Thoracic aorta (tissue), 2 donors: Measurements from ENCODE around the gene HOXA4. TPM values are rescaled to one million over a fixed set of nuclear protein-coding genes. Genes with fewer than 3 reads are reported as not detected.

ENCODE experiments used
- ATAC-seq: fragments of 150-250 bp; one replicate; pipeline ENCODE4 v1.8.0; 2017; ENCODE audit warnings: low read depth; ENCODE audit not compliant: insufficient number of reproducible peaks, low FRiP score
- DNase-seq: peaks from one replicate; pipeline ENCODE4 v3.0.0-alpha.2; 2020; ENCODE audit warnings: low spot score
- H3K27ac ChIP-seq, 2 donors: fragments of 200-600 bp; sonication (generic); 1 replicate in 1 of 2; 2 replicates in 1 of 2; pipeline ENCODE4 v1.5.1; 2016; ENCODE audit warnings: mild to moderate bottlenecking in 2 of 2, moderate library complexity in 2 of 2
- H3K27me3 ChIP-seq: fragments of 200-600 bp; sonication (generic); replicated peaks from 2 replicates; pipeline ENCODE4 v1.6.0; 2016; ENCODE audit warnings: mild to moderate bottlenecking; ENCODE audit not compliant: insufficient read depth
- H3K36me3 ChIP-seq: fragments of 200-600 bp; sonication (generic); one replicate; pipeline ENCODE4 v1.5.1; 2016
- H3K4me1 ChIP-seq, 2 donors: fragments of 200-600 bp; sonication (generic); 1 replicate in 1 of 2; 2 replicates in 1 of 2; pipeline versions ENCODE4 v1.5.1 to v1.6.0; 2016; ENCODE audit warnings: low read depth in 2 of 2, mild to moderate bottlenecking in 1 of 2; ENCODE audit not compliant: control insufficient read depth in 1 of 2
- H3K4me3 ChIP-seq: fragments of 200-600 bp; sonication (generic); 2 replicates; pipeline ENCODE4 v1.5.1; 2016; ENCODE audit warnings: mild to moderate bottlenecking
- H3K9me3 ChIP-seq: fragments of 200-600 bp; sonication (generic); 2 replicates; pipeline ENCODE4 v1.5.1; 2016
- total RNA-seq, 2 donors: library from RNA; depleted of rRNA; stranded (reverse); fragments of >200 nt; gene quantifications; one replicate each; pipeline versions ENCODE4 v1.1.0 to v1.2.3, GENCODE V29; 2016
- TF ChIP-seq, protein P1 (sequence below): fragments of 200-600 bp; sonication (generic); IDR thresholded peaks from one replicate; pipeline ENCODE4 v1.5.1; 2019; ENCODE audit warnings: antibody characterized with exemption

Gene HOXA4
- total RNA-seq, 2 donors from 2014 or later: 3.7 to 6.1 TPM

GRCh38 chr7:27093184-27093895, 37.2 kb downstream of the HOXA4 start:
- Histone ChIP-seq H3K9me3 (no peaks in the 10 kb centered on the region), H3K27ac (no peak overlapping the region), H3K4me3 (no peak overlapping the region), H3K36me3 (no peaks in the 10 kb centered on the region), H3K27me3 (peaks cover 8% of the 10 kb centered on the region), H3K4me1 (peaks cover under 1 to 16% of the 10 kb centered on the region in 2 donors)
- ATAC-seq (no peak), DNase-seq (no peak)
- TF ChIP-seq, protein P1, sequence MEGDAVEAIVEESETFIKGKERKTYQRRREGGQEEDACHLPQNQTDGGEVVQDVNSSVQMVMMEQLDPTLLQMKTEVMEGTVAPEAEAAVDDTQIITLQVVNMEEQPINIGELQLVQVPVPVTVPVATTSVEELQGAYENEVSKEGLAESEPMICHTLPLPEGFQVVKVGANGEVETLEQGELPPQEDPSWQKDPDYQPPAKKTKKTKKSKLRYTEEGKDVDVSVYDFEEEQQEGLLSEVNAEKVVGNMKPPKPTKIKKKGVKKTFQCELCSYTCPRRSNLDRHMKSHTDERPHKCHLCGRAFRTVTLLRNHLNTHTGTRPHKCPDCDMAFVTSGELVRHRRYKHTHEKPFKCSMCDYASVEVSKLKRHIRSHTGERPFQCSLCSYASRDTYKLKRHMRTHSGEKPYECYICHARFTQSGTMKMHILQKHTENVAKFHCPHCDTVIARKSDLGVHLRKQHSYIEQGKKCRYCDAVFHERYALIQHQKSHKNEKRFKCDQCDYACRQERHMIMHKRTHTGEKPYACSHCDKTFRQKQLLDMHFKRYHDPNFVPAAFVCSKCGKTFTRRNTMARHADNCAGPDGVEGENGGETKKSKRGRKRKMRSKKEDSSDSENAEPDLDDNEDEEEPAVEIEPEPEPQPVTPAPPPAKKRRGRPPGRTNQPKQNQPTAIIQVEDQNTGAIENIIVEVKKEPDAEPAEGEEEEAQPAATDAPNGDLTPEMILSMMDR: no peak

GRCh38 chr7:27092819-27093110, 37.8 kb downstream of the HOXA4 start:
- no peaks in the 10 kb centered on the region for H3K9me3 ChIP-seq
- H3K27ac ChIP-seq: no peak overlapping the region
- H3K27me3 ChIP-seq: peaks cover 9% of the 10 kb centered on the region
- ATAC-seq (no peak), DNase-seq (no peak)
- H3K36me3 ChIP-seq: no peaks in the 10 kb centered on the region
- TF ChIP-seq, protein P1: no peak
- H3K4me1 ChIP-seq: peaks cover 5 to 13% of the 10 kb centered on the region in 2 donors
- no peak overlapping the region for H3K4me3 ChIP-seq

DNA sequence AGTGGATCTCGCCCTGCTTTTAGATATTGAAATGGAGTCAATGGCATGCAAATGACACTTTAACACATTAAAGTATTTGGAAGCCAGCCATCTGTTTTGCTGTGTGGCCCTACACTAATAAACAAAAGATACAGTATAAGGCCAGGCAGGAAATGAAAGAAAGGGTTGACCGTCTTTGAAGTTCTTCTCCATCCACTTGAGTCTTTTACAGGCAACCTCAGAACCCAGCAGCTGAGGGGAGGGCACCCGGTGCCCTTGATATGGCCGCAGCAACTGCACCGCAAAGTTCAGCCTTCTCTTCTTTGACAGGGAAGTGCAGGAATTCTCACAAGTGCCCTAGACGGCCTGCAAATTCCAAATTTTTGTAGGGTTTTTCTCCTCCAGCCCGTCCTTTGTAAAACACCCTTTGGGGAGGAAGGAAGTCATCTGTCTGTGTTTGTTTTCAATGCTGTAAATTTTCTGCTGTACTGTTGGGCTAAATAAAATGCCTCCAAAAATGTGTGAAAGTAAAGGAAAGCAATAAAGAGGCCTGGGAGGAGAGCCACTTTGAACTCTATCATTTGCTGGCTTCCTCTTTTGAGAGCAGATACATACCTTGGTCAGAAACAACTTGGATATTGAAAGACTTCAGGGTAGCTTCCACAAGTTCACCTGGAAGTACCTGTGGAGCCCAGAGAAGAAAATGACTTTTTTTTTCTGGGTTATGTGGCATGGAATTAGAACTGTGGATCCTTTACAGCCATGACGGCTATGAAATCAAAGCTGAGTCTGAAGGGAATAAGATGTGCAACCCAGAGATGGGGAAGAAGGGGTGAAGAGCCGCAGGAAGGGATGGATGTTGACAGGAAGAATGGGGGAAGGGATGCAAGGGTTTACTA, 38.4 kb downstream of the HOXA4 start:
- Histone ChIP-seq H3K36me3 (no peaks in the 10 kb centered on the region), H3K9me3 (no peaks in the 10 kb centered on the region), H3K4me1 (peaks cover 5 to 8% of the 10 kb centered on the region in 2 donors), H3K27ac (no peak overlapping the region), H3K27me3 (peaks cover 15% of the 10 kb centered on the region), H3K4me3 (no peak overlapping the region)
- TF ChIP-seq, protein P1: no peak
- DNase-seq (no peak), ATAC-seq (no peak)

- Histone ChIP-seq H3K4me1 (peaks cover 5 to 6% of the 10 kb centered on the region in 2 donors), H3K27me3 (peaks cover 15% of the 10 kb centered on the region), H3K27ac (no peak overlapping the region), H3K4me3 (no peak overlapping the region), H3K36me3 (no peaks in the 10 kb centered on the region), H3K9me3 (no peaks in the 10 kb centered on the region)
- TF ChIP-seq, protein P1: no peak
- no peak for ATAC-seq
- DNase-seq: no peak
Observed at GRCh38 chr7:27091105-27091504, 39.5 kb downstream of the HOXA4 start.
